Urothelium cell line (cell line): ENCODE results near the gene TOX3.

Experiments
- DNase-seq: peaks from one replicate; pipeline ENCODE4 v3.0.0; 2011; ENCODE audit warnings: low spot score, mixed read lengths
- FAIRE-seq: peaks from 2 replicates; lab custom pipeline; 2011; peaks lifted over from hg19 to GRCh38; lab: Jason Lieb, UNC

Gene TOX3

DNA sequence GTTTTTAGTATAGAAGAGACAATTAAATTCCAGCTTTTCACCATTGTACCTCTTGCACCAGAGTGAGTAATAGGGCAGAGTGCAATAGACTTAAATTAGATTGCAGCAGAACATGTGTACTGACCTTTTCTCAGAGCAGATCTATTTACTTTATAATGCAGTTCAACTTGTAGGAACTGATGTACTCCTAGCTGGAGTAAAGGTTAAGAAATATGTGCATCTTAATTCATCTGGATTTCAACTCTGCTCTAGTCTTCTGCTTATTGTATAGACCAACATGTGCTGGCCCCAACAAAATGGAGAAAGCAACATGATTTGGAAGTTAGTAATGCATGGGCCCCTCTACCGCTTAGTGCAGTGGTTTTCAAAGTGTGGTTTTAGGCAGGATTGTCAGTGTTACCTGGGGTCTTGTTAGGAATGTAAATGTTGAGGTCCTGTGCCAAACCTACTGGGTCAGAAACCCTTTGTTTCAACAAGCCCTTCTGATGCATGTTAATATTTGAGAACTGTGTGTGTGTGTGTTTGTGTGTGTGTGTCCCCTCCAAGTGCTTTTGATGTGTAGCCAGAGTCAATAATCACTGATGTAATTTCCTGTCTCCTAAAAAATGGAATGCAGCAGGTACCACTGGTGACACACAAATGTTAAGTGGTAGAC is 138.6 kb downstream of the TOX3 start:
- no peak for FAIRE-seq
- no peak for DNase-seq

GRCh38 chr16:52407778-52408177 is 139.2 kb downstream of the TOX3 start:
- no peak for DNase-seq

DNA sequence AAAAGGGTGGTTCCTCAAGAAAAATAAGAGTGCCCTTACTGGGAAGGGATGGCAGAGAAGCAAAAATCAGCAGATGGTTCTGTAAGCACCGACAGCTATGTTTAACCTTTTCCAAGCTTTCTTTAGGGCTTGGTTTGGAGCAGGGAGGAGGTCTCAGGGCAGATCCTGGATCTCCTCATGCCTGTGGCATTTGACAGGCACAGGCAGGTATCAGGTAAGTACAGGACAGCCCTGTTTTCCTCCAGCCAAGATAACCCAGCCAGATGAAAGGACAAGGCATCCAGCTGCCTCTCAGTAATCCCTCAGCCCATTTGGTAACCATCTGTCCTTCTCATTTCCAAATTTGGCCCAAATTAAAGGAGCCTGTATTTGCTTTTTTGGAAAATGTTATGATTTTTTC is 141.5 kb downstream of the TOX3 start:
- DNase-seq (no peak), FAIRE-seq (no peak)

More at GRCh38 chr16:52407778-52408177, 139.2 kb downstream of the TOX3 start:
- no peak for FAIRE-seq

GRCh38 chr16:52404546-52404945 is 142.4 kb downstream of the TOX3 start:
- FAIRE-seq (no peak), DNase-seq (no peak)

- FAIRE-seq (no peak), DNase-seq (no peak)
Measured at GRCh38 chr16:52399116-52399515, 147.8 kb downstream of the TOX3 start.

- DNase-seq (no peak), FAIRE-seq (no peak)
Measured at GRCh38 chr16:52398491-52398960, 148.4 kb downstream of the TOX3 start.

DNA sequence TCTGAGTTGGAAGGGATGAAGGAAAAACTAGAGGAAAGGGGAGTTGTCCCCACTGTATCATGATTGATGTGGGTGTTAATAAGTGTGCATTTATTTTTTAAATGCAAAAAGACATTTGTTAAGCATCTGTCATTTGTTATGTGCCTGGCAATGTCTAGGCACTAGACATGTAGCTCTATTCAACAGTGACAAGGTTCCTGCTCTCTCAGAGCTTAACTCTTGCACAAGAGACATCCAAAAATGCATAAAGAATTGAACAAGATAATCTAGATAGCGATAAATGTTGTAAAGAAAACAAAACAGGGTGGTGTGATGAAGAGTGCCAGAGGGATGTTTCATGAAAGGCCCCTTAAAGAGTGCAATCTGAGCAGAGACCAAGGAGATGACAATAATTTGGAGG is 148.9 kb downstream of the TOX3 start:
- FAIRE-seq (no peak), DNase-seq (no peak)

- FAIRE-seq (no peak), DNase-seq (no peak)
Measured at GRCh38 chr16:52393448-52393847, 153.5 kb downstream of the TOX3 start.

DNA sequence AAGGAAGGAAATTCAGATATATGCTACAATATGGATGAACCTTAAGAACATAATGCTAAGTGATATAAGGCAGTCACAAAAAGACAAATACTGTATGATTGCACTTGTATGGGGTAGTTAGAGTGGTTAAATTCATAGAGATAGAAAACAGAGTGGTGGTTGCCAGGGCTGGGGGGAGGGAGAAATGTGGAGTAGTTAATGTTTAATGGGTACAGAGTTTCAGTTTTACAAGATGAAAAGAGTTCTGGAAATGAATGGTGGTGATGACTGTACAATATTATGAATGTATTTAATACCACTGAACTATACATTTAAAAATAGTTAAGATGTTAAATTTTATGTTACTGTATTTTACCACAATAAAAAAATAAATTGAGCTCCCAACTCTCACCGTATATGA is 157.9 kb downstream of the TOX3 start:
- FAIRE-seq (no peak), DNase-seq (no peak)
